Stimulated activated CD8-positive, alpha-beta memory T cell treated with anti-CD3 and anti-CD28 coated beads, Interleukin-4, amount 100 ng/mL, for 48 hours (primary cell): Measurements from ENCODE around the gene CRIP1.

Source experiments
- DNase-seq: peaks from one replicate; pipeline ENCODE4 v3.0.0-alpha.2; 2020

The CRIP1 gene

GRCh38 chr14:105482486-105483110 lies 4.1 kb upstream of the CRIP1 start:
- DNase-seq = no peak

DNA sequence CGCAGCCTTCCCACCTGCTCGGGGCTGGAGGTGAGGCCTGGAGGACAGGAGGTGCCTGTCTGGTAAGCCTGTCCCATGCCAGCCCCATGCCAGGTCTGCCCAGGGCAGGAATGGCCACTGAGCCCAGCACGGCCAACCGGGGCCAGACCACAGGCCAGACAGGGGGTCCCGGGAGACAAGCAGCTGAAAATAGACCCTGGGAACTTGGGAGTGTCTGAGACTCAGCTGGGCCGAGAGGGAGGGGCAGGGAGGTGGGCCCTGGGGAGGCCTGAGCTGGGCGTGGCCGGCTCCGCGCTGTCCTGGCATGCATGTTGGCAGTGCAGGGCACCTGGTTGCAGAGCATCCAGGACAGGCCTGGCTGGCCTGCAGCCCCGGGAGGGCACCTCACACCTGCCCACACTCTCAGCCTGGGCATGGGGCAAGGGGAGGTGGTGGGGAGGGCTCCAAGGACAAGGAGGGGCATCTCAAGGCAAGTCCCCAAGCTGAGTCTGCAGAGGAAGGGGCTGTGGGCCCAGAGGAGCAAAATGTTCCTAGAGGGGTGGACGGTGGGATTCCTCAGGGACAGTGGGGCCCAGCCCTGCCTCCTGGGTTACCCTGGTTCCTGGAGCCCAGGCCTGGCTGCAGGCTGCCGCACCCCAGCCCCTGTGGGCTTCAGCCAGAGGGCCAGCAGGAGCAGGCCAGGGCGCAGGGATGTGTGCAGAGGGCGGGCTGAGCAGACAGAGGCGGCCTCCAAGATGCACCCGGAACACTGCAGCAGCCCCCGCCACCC lies 3.2 kb upstream of the CRIP1 start:
- DNase-seq = no peak

DNA sequence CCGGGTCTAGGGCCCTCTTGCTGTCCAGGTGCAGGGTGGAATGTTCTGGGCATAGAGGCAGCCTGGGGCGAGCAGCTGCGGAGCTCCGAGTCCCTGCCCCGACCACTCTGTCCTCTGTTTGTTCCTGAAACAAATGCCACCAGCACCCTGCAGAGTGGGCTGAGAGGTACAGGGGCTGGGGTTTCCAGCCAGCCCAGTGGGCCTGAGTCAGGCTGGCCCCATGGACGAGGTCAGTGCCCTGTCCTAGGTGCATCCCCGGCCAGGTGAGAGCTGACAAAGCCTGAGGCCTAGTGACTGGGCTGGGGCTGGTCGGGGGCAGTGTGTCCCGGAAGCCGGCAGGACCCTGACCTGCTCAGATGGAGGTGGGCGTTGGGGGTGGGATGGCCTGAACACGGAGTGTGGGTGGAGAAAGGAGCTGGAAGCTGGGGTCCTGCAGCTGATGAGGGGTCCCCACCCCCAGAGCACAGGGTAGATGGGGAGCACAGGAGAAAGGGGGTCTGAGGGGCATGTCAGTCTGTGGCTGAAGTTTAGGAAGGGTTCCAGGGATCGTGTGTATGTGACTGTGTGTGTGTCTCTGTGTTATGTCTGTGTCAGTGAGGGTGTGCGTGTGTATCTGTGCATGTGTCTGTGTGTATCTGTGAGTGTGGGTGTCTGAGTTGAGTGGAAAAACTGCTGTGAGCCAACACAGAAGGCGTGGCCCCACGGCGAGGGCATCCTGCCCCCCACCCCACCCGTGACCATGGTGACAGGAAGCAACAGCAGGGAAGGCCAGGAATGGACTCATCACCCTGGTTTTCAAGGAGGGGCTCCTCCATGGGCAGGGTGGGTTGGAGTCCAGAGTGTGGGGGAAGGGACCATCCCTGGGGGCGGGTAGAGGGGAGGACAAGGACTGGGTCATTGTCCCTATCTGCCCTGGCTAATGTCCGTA lies 2.4 kb upstream of the CRIP1 start:
- DNase-seq = peak; percentile 50

- no peak for DNase-seq
Measured at GRCh38 chr14:105484997-105485393, 1.7 kb upstream of the CRIP1 start.

- DNase-seq = peak; percentile 67
Measured at GRCh38 chr14:105485739-105486162, 935 bp upstream of the CRIP1 start.

GRCh38 chr14:105486974-105487448 lies 325 bp downstream of the CRIP1 start:
- DNase-seq = peak; percentile 82

DNA sequence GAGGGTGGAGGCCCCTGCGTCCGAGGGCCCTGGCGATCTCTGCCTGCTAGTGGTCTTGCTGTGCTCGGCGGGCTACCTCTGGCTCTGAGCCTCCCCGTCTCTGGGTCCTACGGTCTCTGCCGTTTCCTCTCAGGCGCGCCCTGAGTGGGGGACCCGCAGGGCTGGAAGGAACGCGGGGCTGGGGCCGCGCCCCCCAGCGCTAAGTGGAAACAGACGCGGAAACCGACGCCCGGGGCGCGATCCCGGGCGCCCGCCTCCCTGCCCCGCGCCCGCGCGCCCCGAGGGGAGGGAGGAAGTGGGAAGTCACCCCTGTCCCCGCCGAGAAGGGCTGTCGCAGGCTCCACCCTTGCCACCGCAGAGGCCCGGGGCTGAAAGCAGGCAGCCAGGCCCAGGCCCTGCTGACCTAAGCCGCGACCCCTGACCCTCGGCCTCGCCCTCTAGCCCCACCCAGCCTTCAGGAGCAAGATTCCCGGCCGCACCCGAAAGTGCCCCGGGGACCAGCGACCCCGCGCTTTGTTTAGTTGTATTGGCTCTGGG lies 831 bp downstream of the CRIP1 start:
- peak; percentile 70 for DNase-seq

DNA sequence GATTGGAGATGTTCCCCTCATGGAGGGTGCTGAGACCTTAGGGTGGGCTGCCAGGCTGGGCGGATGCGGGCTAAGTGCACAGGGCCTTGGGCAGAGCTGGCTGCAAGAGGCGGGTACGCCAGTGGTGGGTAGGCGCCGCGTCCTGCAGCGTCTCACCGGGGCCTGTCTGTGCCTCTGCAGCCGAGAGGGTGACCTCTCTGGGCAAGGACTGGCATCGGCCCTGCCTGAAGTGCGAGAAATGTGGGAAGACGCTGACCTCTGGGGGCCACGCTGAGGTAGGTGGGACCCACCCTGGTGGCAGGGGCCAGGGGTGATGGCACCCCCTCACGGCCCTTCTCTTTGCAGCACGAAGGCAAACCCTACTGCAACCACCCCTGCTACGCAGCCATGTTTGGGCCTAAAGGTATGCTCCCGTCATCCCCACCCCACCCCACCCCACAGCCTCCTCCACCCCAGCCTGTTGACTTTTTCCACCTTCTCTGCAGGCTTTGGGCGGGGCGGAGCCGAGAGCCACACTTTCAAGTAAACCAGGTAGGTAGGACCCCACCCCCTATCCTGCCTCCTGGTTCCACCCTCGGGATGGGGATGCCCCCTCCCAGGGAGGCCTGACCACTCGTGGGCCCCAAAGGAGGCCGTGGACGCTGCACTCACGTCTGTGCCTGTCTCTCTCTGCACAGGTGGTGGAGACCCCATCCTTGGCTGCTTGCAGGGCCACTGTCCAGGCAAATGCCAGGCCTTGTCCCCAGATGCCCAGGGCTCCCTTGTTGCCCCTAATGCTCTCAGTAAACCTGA lies 1.5 kb downstream of the CRIP1 start:
- DNase-seq = peak; percentile 50

- no peak for DNase-seq
Measured at GRCh38 chr14:105488781-105489541, 2.3 kb downstream of the CRIP1 start.

- peak; percentile 87 for DNase-seq
Measured at GRCh38 chr14:105489542-105490266, 3.0 kb downstream of the CRIP1 start.

- no peak for DNase-seq
Measured at GRCh38 chr14:105490267-105490571, 3.5 kb downstream of the CRIP1 start.

- peak; percentile 98 for DNase-seq
Measured at GRCh38 chr14:105490572-105491365, 4.1 kb downstream of the CRIP1 start, which contains the start of gene TEDC1. Gene TEDC1 (plus strand): TSS chr14:105491246. CDS start chr14:105491376, 130 bp downstream.

- DNase-seq = peak; percentile 99
Measured at GRCh38 chr14:105491366-105491973, 4.8 kb downstream of the CRIP1 start.

DNA sequence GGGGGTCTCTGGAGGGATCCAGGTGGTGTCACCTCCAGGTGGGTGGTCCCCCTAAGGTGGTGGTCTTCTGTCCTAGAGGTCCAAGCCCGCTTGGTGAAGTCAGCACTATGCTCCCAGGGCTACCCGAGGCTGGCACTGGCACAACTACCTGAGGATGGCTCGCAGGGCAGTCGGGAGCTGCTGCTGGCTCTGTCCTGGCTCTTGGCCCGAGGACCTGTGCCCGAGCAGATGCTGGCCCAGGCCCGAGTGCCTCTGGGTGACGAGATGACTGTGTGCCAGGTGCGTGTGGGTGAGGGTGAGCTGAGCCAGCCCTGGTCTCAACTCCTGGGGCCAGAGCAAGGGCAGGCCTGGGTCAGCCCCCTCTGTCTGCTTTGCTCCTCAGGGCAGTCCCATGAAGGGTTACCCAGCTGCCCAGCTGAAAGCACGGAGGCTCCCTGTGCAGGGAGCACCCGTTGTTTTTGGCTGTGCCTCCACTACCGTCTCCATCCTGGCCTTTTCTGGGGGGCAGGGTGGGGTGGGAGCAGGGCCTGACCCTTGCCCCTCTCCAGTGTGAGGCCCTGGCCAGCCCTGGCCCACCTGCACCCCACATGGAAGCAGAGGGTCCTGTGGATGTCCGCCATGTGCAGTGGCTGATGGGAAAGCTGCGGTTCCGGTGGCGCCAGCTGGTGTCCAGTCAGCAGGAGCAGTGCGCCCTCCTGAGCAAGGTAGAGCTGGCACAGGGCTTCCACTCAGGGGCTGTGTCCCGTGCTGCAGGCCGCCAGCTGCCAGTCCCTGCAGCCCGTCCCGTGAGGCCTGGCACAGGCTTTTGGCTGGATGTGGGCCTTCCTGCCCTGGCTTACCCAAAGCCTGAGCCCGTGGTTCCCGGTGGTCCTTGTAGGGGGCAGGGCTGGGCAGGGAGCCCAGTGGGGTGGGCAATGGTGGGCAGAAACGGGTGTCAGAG lies 5.6 kb downstream of the CRIP1 start:
- DNase-seq = no peak

DNA sequence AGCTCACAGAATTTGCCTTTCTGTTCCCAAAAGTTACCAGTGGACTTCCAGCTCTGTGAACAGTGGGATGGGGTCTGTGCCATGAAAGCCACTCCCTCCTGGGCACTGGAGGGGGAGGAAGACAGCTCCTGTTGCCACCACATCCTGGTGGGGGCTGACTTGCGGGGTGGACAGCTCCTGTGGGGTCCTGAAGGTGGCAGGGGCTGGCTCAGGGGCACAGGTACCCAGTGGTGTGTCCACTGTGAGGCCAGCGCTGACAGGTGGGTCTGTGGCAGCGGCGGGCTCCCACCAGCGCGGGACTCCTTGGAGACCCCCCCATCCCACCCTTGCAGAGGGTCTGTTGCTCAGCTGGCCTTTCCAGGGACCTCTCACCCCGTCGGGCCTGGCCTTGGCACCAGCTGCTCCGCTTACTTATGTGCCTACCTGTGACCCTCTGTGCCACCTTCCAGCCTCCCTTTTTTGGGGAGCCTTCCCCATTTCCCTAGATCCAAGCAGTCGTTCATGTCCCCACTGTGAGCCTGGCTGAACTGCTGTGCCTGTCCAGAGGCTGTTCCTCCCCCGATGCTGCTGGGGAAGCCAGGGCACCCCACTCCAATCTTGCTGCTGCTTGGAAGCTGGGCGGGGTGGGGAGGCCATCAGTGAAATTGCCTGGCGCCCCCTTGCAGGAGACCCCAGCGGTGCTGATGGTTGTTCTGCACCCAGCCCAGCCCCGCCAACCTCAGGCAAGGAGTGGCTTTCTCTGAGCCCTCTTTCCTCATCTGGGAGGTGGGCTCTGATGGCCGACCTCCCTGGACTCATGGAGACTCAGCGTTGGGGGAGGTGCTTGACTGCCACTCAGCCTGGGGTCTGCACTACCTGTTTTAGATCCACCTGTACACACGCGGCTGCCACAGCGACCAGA lies 6.5 kb downstream of the CRIP1 start:
- DNase-seq = no peak

GRCh38 chr14:105493921-105494605 lies 7.4 kb downstream of the CRIP1 start:
- DNase-seq = no peak

GRCh38 chr14:105494606-105494929 lies 7.9 kb downstream of the CRIP1 start:
- DNase-seq = no peak
